GM19372 (cell line): ENCODE measurements around the gene KLHL13.
"Not testable (repeated sequence)": the region's sequence is repeated elsewhere in the genome, so short reads cannot be mapped to it uniquely, and the experiment has no call there.

Source experiments
- ATAC-seq: cut with Tn5 transposase; IDR thresholded peaks from one replicate; pipeline ENCODE4 v1.9.1; 2021; ENCODE audit warnings: mild to moderate bottlenecking, low read depth, moderate library complexity; ENCODE audit not compliant: unreplicated experiment

Gene KLHL13

DNA sequence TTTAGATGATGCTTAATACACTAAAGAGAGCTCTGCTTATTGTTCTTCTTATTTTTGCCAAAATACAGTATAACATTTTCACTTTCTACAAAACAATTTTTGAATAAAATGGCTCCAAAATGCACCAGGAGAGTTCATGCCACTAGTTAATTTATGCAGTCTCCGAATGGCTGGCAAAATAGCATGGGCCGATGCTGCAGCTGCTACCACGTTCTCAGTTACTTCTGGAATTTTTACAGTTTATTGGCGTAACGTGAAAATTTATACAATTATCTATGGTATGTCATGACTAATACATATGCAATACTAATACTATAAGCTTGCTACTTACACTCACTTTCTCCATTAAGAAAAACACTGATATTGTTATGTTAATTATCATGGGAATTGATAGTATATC, 16.5 kb downstream of the KLHL13 start:
- ATAC-seq = no peak

DNA sequence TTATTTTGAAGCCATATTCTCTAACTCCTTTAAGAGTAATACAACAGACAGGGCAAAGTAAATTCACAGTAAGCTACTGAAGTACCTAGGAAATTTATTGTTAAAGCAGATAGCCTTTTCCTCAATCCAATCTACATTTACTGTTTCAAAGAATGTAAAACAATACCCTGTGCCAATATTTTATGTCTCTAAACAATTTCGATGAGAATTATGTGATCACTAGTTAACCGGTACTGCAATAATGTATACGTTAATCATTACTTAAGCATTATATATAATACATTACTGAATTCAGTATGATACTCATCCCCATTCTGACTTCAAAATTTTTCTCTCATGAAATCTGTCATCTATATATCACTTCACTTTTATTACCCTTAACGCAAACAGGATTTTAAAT, 28.5 kb downstream of the KLHL13 start:
- ATAC-seq = no peak

DNA sequence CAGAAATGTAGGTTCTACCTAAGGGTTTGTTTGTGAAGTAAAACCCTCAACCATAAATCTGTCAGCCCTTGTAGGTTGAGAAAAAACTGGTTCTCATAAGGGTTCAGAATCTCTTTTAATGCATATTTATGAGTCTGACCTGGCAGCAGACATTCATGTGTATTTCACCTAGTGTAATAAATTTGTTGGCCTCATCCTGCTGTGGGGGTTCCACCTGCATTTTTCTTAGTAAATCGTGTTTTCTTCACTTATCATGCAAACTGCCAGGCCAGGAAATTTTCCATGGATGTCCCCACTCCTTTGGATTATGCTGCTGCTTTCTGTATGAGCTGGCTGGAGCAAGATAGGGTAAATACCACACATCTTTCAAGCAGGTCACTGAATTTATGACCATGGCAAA, 42.4 kb downstream of the KLHL13 start:
- no peak for ATAC-seq

DNA sequence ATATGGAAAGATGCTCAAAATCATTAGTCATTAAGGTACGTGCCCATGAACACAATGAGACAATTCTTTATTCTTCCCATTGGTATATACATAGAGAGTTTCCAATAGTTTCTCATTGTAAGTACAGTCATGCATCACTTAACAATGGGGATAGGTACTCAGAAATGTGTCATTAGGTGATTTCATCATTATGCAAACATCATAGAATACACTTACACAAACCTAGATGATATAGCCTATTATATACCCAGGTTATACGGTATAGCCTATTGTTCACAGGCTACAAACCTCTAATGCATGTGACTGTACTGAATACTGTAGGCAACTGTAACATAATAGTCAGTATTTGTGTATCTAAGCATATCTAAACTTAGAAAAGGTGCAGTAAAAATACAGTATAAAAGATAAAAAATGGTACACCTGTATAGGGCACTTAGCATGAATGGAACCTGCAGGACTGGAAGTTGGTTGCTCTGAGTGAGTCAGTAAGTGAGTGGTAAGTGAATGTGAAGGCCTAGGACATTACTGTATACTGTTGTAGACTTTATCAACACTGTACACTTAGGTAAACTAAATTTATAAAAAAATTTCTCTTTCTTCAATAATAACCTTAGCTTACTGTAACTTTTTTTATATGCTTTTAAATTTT, 49.6 kb downstream of the KLHL13 start:
- no peak for ATAC-seq

DNA sequence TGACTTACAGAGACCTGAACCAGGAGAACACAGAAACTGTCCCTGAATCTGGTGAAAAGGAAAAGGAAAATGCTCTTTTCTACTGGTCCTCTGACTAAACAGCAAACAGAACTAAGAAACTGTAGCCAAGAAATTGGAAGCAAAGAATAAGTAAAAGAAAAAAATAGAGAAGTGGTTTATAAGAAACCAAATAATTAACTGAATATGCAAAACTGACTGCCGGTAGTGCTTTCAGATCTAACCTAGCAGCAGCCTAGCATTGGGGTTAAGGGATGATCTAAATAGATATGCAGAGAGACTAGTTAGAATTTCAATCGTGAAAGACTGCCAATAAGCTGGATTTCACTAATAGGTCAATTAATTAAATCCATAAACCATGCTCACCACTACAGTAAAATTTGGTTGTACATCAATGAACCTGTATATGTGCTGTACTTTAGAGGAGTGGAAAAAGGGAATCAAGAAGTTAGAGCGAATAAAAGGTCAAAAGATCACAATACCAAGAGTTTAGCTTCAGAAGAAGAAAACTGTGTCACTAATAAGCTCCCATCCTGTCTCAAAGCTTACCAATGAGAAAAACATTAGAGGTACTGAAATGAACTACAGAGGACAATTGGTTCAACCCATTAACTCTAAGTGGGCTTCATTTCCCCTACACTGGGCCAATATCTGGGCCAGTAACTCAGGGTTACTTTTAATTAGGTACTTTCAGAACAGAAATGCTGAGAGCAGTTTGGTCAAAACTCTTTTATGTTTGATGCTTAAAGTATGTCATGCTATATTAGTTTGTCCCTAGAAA, 53.6 kb downstream of the KLHL13 start:
- peak; percentile 79 for ATAC-seq

DNA sequence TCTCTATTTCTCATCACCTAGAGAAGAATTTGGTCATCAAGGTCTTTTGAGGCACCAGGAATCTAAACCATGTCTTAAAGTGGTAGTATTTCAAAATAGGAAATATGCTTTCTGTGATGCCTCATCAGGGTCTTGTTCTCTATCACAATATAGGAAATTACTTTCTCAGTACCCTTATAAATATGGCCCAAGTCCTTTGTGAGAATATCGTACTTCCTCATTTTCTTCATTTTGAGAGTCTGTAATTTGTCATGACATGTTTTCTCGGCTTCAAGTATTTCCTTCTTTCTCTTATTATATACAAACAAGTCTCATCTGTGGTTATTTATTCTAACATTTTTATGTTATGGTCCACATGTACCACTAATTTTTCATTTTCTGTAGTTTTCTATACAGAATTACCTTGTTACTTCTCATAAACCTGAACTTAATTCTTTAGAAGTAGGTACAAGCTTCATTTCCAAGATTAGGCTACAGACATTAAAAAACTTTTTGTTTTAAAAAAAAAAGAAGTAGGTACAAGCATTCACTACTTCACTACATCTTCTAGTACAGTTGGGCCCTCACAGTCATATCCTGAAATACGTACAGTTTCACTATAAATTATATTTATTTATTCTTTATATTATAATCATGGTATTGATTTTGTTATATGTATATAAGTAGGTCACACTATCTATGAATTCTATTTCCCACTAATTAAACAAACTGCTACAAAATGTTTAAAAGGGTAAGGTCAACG, 54.4 kb downstream of the KLHL13 start:
- no peak for ATAC-seq

DNA sequence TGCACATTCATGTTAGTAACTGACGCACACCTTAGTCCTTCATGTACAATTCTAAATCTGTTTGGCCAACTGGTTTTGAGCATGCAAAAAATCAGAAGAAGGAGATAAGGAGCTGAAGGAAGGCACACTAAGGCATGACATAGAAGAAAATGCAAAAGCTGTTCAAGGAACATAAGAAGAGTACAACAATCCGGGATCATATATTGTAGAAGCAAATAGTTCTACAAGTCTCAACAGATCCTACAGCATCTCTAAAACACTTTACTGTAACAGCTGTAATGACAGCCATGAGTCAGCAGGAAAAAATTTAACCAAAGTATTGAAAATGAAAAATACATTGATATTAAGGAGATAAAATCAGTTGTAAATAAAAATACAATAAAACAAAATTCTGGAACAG, 57.7 kb downstream of the KLHL13 start:
- no peak for ATAC-seq

DNA sequence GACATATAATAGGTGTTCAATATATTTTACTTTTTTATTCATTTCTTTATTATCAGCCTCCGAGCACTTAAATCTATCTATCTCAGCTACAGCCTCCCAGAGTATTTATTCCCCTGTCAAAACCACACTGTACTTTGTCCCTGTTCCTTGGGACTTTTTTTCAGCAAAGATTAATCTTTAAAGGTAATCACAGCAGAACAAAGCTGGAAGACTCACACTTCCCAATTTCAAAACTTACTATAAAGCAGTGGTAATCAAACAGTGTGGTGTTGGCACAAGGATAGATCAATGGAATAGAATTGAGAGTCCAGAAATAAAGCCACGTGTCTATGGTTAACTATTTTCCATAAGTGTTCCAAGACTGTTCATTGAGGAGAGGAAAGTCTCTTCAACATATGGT, 59.7 kb downstream of the KLHL13 start:
- no peak for ATAC-seq

DNA sequence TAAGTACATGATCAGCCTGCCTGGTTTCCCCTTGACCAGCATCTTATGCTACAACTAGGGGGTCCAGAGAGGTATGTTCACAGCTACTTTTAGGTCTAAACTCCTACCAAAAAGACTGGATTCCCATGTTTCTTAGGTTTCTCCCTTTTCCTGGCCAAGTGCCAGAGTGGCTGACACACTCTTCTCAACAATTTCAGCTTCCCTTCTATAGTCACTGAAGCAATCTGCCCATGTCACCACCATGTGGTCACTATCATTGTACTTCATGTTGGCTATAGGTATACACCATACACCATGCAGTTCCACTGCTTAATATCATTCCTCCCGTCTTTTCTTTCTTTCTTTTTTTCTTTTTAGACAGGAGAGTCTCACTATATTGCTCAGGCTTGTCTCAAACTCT, 66.9 kb downstream of the KLHL13 start:
- no peak for ATAC-seq

DNA sequence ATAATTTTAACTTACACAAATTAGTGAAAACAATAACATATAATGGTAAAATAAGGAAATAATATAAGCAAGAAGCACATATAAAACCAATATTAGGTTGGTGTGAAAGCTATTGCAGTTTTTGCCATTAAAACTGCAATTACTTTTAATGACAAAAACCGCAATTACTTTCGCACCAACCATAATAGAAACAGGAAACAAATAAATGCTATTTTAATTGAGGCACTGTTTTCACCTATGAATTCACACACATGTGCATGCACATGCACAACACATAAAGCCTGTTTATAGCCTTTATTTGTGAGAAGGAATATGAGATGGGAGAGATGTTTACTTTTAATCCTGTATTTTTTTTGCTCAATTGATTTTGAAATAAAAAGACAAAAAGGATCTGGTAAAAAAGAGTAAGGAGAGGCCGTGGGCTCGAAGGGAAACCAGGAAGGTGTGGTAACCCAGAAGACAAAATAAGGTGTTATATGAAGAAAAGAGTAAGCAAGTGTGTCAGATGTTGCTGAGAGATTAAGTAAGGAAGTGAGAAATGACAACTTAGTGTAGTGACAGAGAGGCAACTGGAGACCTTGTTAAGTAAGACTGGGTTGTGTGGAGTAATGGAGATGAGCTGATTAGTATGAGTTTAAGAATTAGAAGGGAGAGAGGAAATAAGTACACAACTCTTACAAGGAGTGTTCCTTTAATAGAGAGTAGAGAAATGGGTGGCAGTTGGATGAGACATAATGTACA, 69.0 kb downstream of the KLHL13 start:
- no peak for ATAC-seq

DNA sequence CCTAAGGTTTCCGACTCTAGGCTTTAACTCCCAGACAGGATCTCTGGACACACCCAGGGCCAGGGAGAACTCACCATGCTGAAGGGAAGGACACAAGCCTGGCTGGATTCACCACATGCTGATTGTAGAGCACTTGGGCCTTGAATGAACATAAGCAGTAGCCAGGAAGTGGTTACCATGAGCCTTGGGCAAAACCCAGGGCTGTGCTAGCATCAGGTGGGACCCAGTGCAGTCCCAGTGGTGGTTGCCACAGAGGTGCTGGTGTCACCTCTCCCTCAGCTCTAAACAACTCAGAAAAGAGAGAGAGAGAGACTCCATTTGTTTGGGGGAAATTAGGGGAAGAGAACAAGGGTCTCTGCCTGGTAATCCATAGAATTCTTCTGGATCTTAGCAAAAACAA, 77.0 kb downstream of the KLHL13 start:
- ATAC-seq = no peak

DNA sequence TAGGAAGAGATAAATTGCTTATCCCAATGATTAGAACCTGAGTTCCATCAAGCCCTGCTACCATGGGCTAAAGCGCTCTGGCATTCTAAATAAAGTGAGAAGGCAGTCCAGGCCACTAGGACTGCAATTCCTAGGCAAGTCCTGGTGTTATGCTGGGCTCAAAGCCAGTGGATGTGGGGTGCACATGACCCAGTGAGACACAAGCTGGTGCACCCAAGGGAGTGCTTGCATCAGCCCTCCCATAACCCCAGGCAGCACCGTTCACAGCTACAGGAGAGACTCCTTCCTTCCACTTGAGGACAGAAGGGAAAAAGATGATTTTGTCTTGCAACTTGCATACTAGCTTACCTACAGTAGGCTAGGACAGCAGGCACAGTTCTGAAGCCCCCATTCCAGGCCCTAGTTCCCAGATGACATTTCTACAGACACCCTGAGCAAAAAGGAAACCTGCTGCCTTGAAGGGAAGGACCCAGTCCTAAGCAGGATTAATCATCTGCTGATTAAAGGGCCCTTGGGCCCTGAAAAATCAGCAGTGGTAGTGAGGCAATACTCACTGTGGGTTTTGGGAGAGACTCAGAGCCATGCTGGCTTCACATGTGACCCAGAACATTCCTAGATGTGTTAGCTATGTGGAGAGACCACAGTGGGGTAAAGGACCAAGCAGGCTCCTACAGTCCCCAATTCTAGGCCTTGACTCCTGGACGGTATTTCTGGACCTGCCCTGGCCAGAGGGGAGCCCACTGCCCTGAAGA, 77.8 kb downstream of the KLHL13 start:
- ATAC-seq = no peak

DNA sequence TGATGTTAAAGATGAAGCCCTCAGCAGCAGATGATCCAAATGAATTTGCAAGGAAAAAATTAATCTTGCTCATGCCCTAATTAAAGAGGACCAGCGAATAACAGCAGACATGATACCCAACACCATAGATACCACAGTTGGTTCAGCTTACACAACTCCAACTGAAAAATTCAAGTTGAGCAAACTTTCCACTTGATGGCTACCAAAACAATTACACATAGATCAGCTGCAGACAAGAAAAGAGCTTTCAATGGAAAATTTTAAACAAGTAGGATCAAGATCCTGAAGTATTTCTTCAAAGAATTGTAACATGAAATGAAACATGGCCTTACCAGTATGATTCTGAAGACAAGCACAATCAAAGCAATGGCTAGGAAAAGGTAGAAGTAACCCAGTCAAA, 90.0 kb downstream of the KLHL13 start:
- no peak for ATAC-seq

DNA sequence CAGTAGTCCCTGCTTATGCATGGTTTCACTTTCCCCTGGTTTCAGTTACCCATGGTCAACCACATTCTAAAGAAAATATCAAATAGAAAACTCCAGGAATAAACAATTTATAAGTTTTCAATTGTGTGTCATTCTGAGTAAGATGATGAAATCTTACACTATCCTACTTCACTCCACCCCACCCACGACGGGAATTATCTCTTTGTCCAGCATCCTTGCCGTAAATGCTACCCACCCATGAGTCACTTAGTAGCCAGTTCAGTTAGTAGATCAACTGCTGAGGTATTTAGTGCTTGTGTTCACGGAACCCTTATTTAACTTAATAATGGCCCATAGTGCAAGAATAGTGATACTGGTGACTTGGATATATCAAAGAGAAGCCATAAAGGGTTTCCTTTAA, 91.4 kb downstream of the KLHL13 start:
- ATAC-seq = no peak

DNA sequence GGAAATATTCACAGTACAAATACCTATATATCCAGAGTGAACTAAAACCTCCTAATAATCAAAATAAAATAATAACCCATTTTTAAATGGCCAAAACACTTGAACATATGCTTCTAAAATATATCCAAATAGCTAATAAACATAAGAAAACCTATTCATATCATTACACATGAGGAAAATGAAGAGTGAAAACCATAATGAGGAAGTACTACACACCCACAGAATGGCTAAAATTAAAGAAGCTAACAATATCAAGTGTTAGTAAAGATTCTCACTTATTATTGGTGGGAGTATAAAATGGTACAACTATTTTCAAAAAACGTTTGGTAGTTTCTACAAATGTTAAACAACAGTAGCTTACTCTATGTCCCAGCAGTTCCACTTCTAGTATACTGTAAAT, 92.1 kb downstream of the KLHL13 start:
- no peak for ATAC-seq

DNA sequence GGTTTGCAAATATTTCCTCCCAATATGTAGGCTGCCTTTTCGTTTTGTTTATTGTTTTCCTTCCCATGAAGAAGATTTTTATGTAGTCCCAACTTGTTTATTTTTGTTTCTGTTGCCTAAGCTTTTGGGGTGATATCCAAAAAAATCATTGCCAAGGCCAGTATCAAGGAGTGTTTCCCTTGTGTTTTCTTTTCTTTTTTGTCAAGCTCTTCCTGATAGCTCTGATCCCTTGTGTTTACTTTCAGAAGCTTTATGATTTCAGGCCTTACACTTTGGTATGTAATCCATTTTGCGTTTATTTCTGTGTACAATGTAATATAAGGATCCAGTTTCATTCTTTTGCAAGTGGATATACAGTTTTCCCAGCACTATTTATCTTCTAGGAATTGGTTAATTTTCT, 93.9 kb downstream of the KLHL13 start:
- ATAC-seq = no peak

DNA sequence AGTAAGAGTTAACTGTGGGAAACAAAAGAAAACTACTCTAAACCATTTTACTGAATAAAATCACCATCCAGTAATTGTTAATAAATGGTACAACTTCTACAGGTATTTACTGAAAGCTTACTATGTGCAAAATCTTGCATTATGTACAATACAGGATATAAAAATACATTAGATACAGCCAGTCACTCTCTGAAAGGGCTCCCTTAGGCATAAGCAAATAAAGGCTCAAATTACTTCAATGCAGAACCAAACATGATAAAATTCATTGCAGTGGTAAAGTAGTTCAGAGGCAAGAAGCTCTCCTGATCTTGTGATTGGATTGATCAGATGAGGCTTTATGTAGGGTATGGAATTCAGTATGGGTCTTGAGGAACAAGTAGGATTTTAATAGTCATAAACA, 100.2 kb downstream of the KLHL13 start:
- ATAC-seq = no peak

DNA sequence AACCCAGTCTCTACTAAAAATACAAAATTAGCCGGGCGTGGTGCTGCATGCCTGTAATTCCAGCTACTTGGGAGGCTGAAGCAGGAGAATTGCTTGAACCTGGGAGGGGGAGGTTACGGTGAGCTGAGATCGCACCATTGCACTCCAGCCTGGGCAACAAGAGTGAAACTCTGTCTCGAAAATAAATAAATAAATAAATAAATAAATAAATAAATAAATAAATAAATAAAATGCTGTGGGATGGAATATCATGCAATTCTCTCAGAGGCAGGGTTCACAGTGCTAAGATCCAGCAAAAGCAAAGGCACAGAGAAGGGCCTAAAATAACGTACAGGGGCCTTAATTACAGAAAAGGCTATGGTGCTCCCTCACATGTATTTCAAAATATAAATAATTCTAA, 114.2 kb downstream of the KLHL13 start:
- ATAC-seq = not testable (repeated sequence)

DNA sequence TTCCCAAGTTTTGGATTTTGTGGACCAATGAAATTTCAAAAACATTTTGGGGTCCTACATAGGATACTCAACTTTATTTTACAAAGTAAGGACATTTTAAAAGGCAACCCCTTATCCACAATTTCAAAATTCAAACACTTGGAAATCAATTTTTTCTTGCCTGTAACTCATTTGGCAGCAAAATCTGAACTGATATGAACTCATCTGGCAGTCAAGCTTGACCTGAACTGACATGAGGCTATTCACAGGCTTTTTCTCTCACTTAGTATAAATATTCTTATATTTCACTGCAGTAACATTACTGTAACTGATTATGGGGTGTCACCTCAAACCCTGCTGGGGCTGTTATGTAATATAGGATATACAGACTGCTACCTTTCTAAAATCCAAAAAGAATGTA, 116.1 kb downstream of the KLHL13 start:
- ATAC-seq = no peak

DNA sequence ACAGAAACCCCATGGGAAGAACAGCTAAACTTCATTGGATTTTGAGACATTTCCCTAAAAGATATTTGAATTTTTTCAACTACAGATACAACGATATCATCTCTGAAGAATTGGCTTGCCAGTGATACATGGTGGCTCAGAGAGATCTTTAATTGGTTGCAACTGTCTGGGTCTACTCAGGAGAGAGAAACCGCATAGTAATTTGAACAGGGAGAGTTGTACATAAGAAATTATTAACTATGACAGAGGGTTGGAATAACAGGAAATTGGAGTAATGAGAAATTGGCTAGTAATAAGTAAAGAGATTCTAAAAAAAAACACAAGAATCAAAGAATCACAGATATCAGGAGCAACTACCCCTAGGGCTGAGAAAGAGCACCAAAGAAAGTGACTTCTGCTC, 118.4 kb downstream of the KLHL13 start:
- ATAC-seq = no peak
